Measurements from ENCODE around the gene PRR5.

The PRR5 gene

DNA sequence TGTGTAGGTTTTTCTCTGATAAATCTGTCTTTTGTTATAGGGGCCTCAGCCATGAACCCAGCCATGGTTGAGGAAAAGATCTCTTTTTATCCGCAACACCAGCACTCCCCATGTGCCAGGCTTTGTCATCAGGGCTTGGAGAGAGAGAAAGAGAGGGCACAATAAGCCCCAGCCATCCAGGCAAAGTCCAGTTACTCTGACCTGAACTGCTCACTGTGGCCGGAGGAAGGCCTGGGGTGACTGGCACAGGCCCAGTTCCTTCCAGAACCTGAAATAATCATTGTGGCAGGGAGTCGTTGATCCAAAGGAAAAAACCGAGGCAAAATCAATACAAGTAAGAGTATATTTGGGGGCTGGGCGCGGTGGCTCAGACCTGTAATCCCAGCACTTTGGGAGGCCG lies 46.5 kb downstream of the PRR5 start:
- DNase-seq (ENCODE audit: low read depth): no peak
- H3K4me3 ChIP-seq (ENCODE audit: low read depth, low read length): no peak overlapping the region
- no peak for TF ChIP-seq CTCF (IDR thresholded peaks at IDR 0.05; ENCODE audit: insufficient read depth, low read depth, low read length, missing control alignments)

DNA sequence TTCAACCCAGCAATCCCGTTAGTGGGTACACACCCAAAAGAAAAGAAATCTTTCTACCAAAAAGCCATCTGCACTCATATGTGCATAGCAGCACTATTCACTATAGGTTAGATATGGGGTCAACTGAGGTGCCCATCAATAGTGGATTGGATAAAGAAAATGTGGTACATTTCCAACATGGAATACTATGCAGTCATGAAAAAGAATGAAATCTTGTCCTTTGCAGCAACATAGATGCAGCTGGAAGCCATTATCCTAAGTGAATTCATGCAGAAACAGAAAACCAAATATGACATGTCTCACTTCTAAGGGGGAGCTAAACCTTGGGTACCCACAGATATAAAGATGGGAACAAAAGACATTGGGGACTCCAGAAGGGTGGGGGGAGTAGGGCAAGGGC lies 48.5 kb downstream of the PRR5 start:
- H3K4me3 ChIP-seq (ENCODE audit: low read depth, low read length): no peak overlapping the region
- TF ChIP-seq CTCF (IDR thresholded peaks at IDR 0.05; ENCODE audit: insufficient read depth, low read depth, low read length, missing control alignments): no peak
- DNase-seq (ENCODE audit: low read depth): no peak

DNA sequence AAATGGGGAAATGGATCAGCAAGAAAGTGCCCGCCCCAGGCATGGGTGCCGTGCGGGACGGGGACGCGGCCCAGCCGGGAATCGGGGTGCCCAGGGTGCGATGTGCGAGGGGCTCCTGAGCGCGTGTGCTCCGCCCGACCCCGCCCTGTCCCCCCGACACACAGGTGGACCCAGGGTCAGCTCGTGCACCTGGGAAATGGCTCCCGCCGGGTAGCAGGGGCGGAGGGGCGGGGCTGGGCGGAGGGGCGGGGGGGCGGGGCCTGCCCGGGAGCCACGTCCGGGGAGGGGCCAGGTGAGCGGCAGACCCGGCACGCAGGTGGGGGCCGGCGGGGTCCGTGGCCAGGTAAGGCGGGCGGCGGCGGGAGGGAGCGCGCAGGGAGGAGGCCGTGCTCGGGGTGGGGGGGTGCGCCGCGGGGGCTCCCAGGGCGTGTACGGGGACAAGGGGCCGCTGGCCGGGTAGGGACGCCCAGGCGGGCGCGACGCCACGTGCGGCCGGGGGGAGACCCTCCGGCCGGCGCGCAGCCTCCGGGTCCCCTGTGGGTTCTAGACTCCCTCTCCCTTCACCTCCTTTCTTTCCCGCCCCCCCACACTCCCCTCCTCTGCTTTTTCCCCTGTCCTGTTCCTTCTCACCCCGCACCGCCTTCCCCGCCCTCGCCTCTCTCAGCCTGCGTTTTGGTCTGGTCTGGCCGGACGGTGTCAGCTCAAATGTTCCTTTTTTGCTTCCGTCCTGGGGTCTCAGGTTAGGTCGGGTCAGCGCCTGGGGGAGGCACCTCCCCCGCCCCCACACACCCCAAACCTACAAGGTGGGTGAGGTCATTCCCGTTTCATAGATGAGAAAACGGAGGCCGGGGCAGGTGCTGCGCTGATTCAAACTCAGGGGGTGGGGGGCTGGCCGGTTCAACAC lies 50.5 kb downstream of the PRR5 start, which contains the start of gene ARHGAP8:
Gene ARHGAP8, plus strand, starts transcription at position 291 of the 904 bp plus-strand sequence. CDS start 33,953 bp downstream, outside the sequence.
- DNase-seq (ENCODE audit: low read depth): no peak
- no peak for TF ChIP-seq CTCF (IDR thresholded peaks at IDR 0.05; ENCODE audit: insufficient read depth, low read depth, low read length, missing control alignments)
- H3K4me3 ChIP-seq (ENCODE audit: low read depth, low read length): no peak within 1 kb of the TSS

GRCh38 chr22:44753189-44754042 lies 51.4 kb downstream of the PRR5 start:
- TF ChIP-seq CTCF (IDR thresholded peaks at IDR 0.05; ENCODE audit: insufficient read depth, low read depth, low read length, missing control alignments): no peak
- H3K4me3 ChIP-seq (ENCODE audit: low read depth, low read length): no peak overlapping the region
- DNase-seq (ENCODE audit: low read depth): no peak

DNA sequence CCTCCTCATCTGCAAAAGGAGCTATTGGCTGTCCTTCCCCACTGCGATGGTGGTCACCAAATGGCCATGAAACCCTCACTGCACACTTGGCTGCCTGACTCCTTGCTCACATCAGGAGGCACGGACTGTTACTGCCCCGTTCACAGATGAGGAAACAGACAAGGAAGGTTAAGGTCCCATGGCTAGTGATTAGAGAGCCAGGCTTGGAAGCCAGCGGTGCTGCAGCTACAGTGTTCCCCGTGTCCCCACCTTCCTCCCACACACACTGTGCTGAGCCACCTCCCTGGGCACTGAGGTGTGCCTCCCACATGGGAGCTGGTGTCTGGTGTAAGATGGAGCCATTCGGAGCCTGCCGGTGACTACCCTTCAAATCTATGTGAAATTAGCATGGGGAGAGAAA lies 53.0 kb downstream of the PRR5 start:
- H3K4me3 ChIP-seq (ENCODE audit: low read depth, low read length): no peak overlapping the region
- TF ChIP-seq CTCF (IDR thresholded peaks at IDR 0.05; ENCODE audit: insufficient read depth, low read depth, low read length, missing control alignments): no peak
- DNase-seq (ENCODE audit: low read depth): no peak

DNA sequence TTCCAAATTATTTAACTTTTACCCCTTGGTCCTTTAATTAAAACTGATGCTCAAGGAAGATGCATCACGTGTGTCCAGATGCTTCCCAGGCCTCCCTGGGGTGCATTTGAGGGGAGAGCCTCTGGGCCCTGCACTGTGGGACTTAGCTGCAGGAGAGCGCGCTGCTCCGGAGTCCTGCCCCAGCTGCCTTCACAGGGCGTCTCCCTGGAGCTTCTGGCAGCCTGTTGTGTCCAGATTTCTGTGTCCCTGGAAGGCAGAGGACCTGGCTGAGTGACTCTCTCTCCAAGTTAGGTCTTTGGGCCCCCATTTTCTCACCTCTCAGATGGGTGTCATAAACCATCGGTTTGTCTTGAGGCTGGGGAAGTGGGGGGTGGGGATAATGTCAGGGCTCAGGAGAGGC lies 53.4 kb downstream of the PRR5 start:
- DNase-seq (ENCODE audit: low read depth): no peak
- no peak for TF ChIP-seq CTCF (IDR thresholded peaks at IDR 0.05; ENCODE audit: insufficient read depth, low read depth, low read length, missing control alignments)
- no peak overlapping the region for H3K4me3 ChIP-seq (ENCODE audit: low read depth, low read length)

Measured in GM12865 (cell line).